ENCODE data around the gene RMND5B. TPM values are rescaled to one million over a fixed set of nuclear protein-coding genes. Genes with fewer than 3 reads are reported as not detected.

RMND5B gene
- total and polyA plus RNA-seq, 2 of the 13 experiments (the other 11 are each of a cell fraction or from before 2014, with no cell fraction given), result 18.6 to 20.4 TPM

DNA sequence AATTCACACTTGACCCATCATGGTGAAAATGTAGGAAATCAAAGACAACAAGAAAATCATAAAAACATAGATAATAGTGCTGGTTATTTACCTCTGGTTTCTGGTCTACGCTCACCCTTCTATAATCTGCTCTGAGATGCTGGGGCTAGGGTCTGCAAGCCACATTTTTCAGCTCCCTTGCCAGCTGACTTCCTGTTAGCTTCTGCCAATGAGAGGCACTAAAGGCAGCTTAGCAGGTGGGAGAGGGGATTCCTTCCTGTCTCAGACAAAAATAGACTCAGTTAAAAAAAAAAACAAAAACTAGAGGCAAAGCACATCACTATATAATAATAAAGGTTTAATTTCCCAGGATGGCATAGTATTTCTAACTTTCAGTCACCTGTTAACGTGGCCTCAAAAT is 37.7 kb upstream of the RMND5B start (continued):
- no peak for TF ChIP-seq ZNF430 (CRISPR knock-in tag; IDR thresholded peaks at IDR 0.05)
- TF ChIP-seq SP140L (CRISPR knock-in tag; IDR thresholded peaks at IDR 0.05; ENCODE audit: borderline replicate concordance), result no peak

DNA sequence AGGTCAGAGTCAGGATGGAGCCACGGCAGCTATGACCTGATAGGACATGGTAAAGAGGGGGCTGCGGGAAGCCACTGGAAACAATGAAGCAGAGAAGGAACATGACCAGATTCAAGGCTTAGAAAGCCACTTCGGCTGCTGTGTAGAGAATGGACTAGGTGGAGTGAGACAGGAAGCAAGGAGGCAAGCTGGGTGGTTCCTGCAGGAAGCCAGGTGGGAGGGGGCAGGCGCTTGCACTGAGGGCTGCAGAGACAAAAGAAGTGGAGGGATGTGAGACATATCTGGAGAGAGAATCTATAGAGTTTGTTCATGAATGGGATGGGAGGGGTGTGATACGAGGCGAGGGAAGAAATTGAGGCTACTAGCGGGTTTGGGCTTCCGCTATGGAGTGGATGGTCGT is 36.5 kb upstream of the RMND5B start:
- no peak overlapping the region for H3K4me2 ChIP-seq (ENCODE audit: low read depth, low read length)
- H3K4me1 ChIP-seq (ENCODE audit: insufficient read depth, low read length), result no peaks in the 10 kb centered on the region
- ATAC-seq (no peak), DNase-seq (ENCODE audit: low spot score) (no peak), FAIRE-seq (no peak)
- CTCF ChIA-PET (ENCODE audit: low intra/inter-chr PET ratio, low total read pairs), result no interaction called here
- in situ Hi-C loops (cut with HindIII; ENCODE audit: extremely low pct_ligation_motif_present, low pct_unique_long_range_greater_than_20kb) (no loop called here), intact Hi-C loops (cut with micrococcal nuclease; ENCODE audit: unreplicated experiment) (no loop called here)
- no peak overlapping the region for H3K27ac ChIP-seq (ENCODE audit: extremely low read length, insufficient read depth, low read length)
- H4K20me1 ChIP-seq (ENCODE audit: insufficient read depth, low read length), result no peaks in the 10 kb centered on the region
- no peaks in the 10 kb centered on the region; a peak in 1 of 5 replicates for H3K27me3 ChIP-seq (ENCODE audit: control insufficient read depth in 1 of 2, insufficient read depth in 2 of 2, low read length in 2 of 2)
- H3K36me3 ChIP-seq (replicated peaks in 1 of 2; ENCODE audit: control insufficient read depth in 1 of 2, insufficient read depth in 2 of 2, low read length in 2 of 2), result no peaks in the 10 kb centered on the region
- H2AFZ ChIP-seq (ENCODE audit: low read length), result no peak overlapping the region
- WGBS (ENCODE audit: low lambda C conversion rate), result 45% methylated on average over 9 of the region's 9 CpGs
- H3K9me3 ChIP-seq (ENCODE audit: low read length), result no peaks in the 10 kb centered on the region
- BruUV-seq (replicated peaks), result no TSS peak
- no peak overlapping the region for H3K9ac ChIP-seq (ENCODE audit: insufficient read depth, low read depth, low read length)
- H3K4me3 ChIP-seq (replicated peaks in 1 of 3; ENCODE audit: insufficient read depth in 1 of 3, low read depth in 2 of 3, low read length in 3 of 3), result no peak overlapping the region
- POLR2A ChIA-PET, result no interaction called here
- H3K79me2 ChIP-seq (ENCODE audit: insufficient read depth, low read length), result no peaks in the 10 kb centered on the region
- TF ChIP-seq ZNF335 (CRISPR knock-in tag; IDR thresholded peaks at IDR 0.05), result no peak
- TF ChIP-seq, protein P1, sequence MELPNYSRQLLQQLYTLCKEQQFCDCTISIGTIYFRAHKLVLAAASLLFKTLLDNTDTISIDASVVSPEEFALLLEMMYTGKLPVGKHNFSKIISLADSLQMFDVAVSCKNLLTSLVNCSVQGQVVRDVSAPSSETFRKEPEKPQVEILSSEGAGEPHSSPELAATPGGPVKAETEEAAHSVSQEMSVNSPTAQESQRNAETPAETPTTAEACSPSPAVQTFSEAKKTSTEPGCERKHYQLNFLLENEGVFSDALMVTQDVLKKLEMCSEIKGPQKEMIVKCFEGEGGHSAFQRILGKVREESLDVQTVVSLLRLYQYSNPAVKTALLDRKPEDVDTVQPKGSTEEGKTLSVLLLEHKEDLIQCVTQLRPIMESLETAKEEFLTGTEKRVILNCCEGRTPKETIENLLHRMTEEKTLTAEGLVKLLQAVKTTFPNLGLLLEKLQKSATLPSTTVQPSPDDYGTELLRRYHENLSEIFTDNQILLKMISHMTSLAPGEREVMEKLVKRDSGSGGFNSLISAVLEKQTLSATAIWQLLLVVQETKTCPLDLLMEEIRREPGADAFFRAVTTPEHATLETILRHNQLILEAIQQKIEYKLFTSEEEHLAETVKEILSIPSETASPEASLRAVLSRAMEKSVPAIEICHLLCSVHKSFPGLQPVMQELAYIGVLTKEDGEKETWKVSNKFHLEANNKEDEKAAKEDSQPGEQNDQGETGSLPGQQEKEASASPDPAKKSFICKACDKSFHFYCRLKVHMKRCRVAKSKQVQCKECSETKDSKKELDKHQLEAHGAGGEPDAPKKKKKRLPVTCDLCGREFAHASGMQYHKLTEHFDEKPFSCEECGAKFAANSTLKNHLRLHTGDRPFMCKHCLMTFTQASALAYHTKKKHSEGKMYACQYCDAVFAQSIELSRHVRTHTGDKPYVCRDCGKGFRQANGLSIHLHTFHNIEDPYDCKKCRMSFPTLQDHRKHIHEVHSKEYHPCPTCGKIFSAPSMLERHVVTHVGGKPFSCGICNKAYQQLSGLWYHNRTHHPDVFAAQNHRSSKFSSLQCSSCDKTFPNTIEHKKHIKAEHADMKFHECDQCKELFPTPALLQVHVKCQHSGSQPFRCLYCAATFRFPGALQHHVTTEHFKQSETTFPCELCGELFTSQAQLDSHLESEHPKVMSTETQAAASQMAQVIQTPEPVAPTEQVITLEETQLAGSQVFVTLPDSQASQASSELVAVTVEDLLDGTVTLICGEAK (IDR thresholded peaks at IDR 0.05), result no peak
- TF ChIP-seq, protein P1 (CRISPR knock-in tag; IDR thresholded peaks at IDR 0.05), result no peak
- TF ChIP-seq, protein P2, sequence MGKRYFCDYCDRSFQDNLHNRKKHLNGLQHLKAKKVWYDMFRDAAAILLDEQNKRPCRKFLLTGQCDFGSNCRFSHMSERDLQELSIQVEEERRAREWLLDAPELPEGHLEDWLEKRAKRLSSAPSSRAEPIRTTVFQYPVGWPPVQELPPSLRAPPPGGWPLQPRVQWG (CRISPR knock-in tag; IDR thresholded peaks at IDR 0.05; ENCODE audit: borderline replicate concordance, low read depth), result no peak
- TF ChIP-seq DMAP1 (CRISPR knock-in tag; IDR thresholded peaks at IDR 0.05), result no peak
- TF ChIP-seq ZBTB8A (CRISPR knock-in tag; IDR thresholded peaks at IDR 0.05; ENCODE audit: borderline replicate concordance, low read depth), result no peak
- no peak for TF ChIP-seq ZSCAN29 (CRISPR knock-in tag; conservative IDR thresholded peaks at IDR 0.05)
- no peak for TF ChIP-seq ZNF800 (CRISPR knock-in tag; IDR thresholded peaks at IDR 0.05)

Data from HepG2 (cell line).